Neural cell (in vitro differentiated cells): Measurements from ENCODE around the gene ASB12. TPM values are rescaled to one million over a fixed set of nuclear protein-coding genes. Genes with fewer than 3 reads are reported as not detected.

Experiments
- H2AFZ ChIP-seq: fragments of 200-600, 300-800 bp; sonication (generic), shearing (Covaris generic); 2 replicates; pipeline ENCODE4 v1.6.0; 2014; ENCODE audit warnings: low read depth, mild to moderate bottlenecking, antibody characterized with exemption, low read length, moderate library complexity
- H3F3A ChIP-seq: fragments of 200-600 bp; shearing (Covaris generic); 2 replicates; pipeline ENCODE4 v1.6.1; 2016; ENCODE audit warnings: mild to moderate bottlenecking, moderate library complexity, mixed read lengths, antibody characterized with exemption, low read length; ENCODE audit not compliant: insufficient read depth, poor library complexity, severe bottlenecking
- H3K27ac ChIP-seq: fragments of 200-600, 300-800 bp; sonication (generic), shearing (Covaris generic); 2 replicates; pipeline ENCODE4 v1.5.1; 2014; ENCODE audit warnings: mild to moderate bottlenecking, low read length, moderate library complexity
- H3K27me3 ChIP-seq: fragments of 300-800, 200-600 bp; sonication (generic), shearing (Covaris generic); 2 replicates; pipeline ENCODE4 v1.6.0; 2014; ENCODE audit warnings: mild to moderate bottlenecking, low read depth, low read length, moderate library complexity; ENCODE audit not compliant: insufficient read depth
- H3K36me3 ChIP-seq: fragments of 300-800, 200-600 bp; sonication (generic), shearing (Covaris generic); 2 replicates; pipeline ENCODE4 v1.5.1; 2014; ENCODE audit warnings: mild to moderate bottlenecking, antibody characterized with exemption, low read length, moderate library complexity; ENCODE audit not compliant: insufficient read depth
- H3K4me2 ChIP-seq: fragments of 300-800, 200-600 bp; sonication (generic), shearing (Covaris generic); 2 replicates; pipeline ENCODE4 v1.6.0; 2014; ENCODE audit warnings: mild to moderate bottlenecking, low read length
- H3K4me3 ChIP-seq: fragments of 300-800, 200-600 bp; sonication (generic), shearing (Covaris generic); 2 replicates; pipeline ENCODE4 v1.5.1; 2014; ENCODE audit warnings: mild to moderate bottlenecking, low read length, moderate library complexity
- H3K79me2 ChIP-seq: fragments of 200-600 bp; shearing (Covaris generic); replicated peaks from 2 replicates; pipeline ENCODE4 v1.6.0; 2014; ENCODE audit warnings: mild to moderate bottlenecking, low read length, moderate library complexity; ENCODE audit not compliant: insufficient read depth
- H3K9ac ChIP-seq: fragments of 300-800, 200-600 bp; sonication (generic), shearing (Covaris generic); 2 replicates; pipeline ENCODE4 v1.6.1; 2016; ENCODE audit warnings: mild to moderate bottlenecking, low read length, mixed read lengths
- H3K9me2 ChIP-seq: fragments of 200-600 bp; shearing (Covaris generic); 2 replicates; pipeline ENCODE4 v1.6.1; 2016; ENCODE audit warnings: mild to moderate bottlenecking, low read length, mixed read lengths; ENCODE audit not compliant: insufficient read depth
- H3K9me3 ChIP-seq: fragments of 200-600, 300-800 bp; sonication (generic), shearing (Covaris generic); 2 replicates; pipeline ENCODE4 v1.6.1; 2016; ENCODE audit warnings: mild to moderate bottlenecking, mixed run types, low read length, moderate library complexity, mixed read lengths
- H4K20me1 ChIP-seq: fragments of 200-600 bp; shearing (Covaris generic); 2 replicates; pipeline ENCODE4 v1.6.1; 2016; ENCODE audit warnings: mild to moderate bottlenecking, mixed run types; ENCODE audit not compliant: insufficient read depth
- EP300 ChIP-seq: fragments of 450-650 bp; conservative IDR thresholded peaks from 2 replicates; pipeline ENCODE4 v1.6.1; 2014; ENCODE audit warnings: antibody characterized with exemption, mild to moderate bottlenecking, moderate library complexity; ENCODE audit not compliant: poor library complexity, severe bottlenecking
- EZH2 ChIP-seq: fragments of 200-600, 300-800 bp; shearing (Covaris generic), sonication (generic); IDR thresholded peaks from 2 replicates; pipeline ENCODE4 v1.6.1; 2014; ENCODE audit warnings: antibody characterized with exemption, low read length, borderline replicate concordance, mild to moderate bottlenecking; ENCODE audit not compliant: insufficient read depth, poor library complexity, severe bottlenecking
- MXI1 ChIP-seq: fragments of 450-650 bp; conservative IDR thresholded peaks from 2 replicates; pipeline ENCODE4 v1.6.1; 2014; ENCODE audit warnings: antibody characterized with exemption, mild to moderate bottlenecking; ENCODE audit not compliant: poor library complexity, severe bottlenecking
- POLR2AphosphoS5 ChIP-seq: IDR thresholded peaks from 2 replicates; pipeline ENCODE4 v1.6.1; 2012
- RAD21 ChIP-seq: fragments of 450-650 bp; conservative IDR thresholded peaks from 2 replicates; pipeline ENCODE4 v1.6.1; 2014; ENCODE audit warnings: antibody characterized with exemption, mild to moderate bottlenecking, moderate library complexity
- SMC3 ChIP-seq: fragments of 450-650 bp; conservative IDR thresholded peaks from 2 replicates; pipeline ENCODE4 v1.6.1; 2014; ENCODE audit warnings: antibody characterized with exemption, mild to moderate bottlenecking, moderate library complexity; ENCODE audit not compliant: poor library complexity
- TAF1 ChIP-seq: IDR thresholded peaks from 2 replicates; pipeline ENCODE4 v1.6.1; 2012; ENCODE audit warnings: low read depth
- polyA plus RNA-seq: library from polyadenylated mRNA; depleted of rRNA; stranded (reverse); fragments of >200 nt; gene quantifications from 2 replicates; pipeline ENCODE4 v1.2.3, GENCODE V29; 2014
- TF ChIP-seq, protein P1 (sequence below): IDR thresholded peaks from 2 replicates; pipeline ENCODE4 v1.6.1; 2012; ENCODE audit warnings: borderline replicate concordance
- TF ChIP-seq, protein P2 (sequence below): fragments of 450-650 bp; IDR thresholded peaks from 2 replicates; pipeline ENCODE4 v1.5.1; 2014; ENCODE audit warnings: antibody characterized with exemption, mild to moderate bottlenecking, moderate library complexity; ENCODE audit not compliant: poor library complexity, severe bottlenecking

ASB12 gene
- polyA plus RNA-seq, 1 donor from 2014 or later, result 1.5 TPM

DNA sequence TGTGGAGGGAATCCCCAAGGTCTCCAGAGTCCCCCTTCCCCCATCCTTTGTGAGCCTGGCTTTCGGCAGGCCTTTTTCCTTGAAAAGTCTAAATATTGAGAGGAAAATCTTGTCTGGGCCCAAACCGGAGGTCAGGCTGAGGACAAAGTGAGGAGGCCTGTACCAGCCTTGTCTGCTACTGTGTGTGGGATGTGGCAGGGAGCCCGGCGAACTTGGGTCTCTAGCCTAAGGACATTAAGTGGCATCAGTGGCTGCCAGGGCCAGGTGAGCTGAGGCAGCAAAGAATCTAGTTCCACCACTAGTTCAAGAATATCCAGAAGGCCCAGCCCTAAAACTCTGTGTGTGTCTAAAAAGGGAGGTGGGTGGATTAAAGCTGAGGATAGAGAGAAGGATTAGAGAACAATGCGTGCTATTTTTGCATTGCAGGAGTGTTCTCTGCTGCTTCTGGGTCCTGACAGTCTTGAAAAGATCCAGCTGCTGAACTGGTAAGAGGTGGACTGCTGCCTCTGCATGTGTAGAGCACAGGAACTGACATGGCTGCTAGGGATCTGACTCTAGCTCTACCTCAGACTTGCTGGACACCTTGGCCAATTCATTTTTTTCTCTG lies 23.7 kb downstream of the ASB12 start:
- Histone ChIP-seq H2AFZ (no peak overlapping the region), H3K4me3 (peak overlapping the region; percentile 78), H4K20me1 (no peaks in the 10 kb centered on the region), H3F3A (no peaks in the 10 kb centered on the region), H3K9ac (peak overlapping the region; percentile 72), H3K9me2 (no peaks in the 10 kb centered on the region), H3K27ac (peak overlapping the region; percentile 72), H3K9me3 (no peaks in the 10 kb centered on the region), H3K27me3 (no peaks in the 10 kb centered on the region), H3K36me3 (no peaks in the 10 kb centered on the region), H3K79me2 (no peaks in the 10 kb centered on the region), H3K4me2 (no peak overlapping the region)
- TF ChIP-seq, protein P1, sequence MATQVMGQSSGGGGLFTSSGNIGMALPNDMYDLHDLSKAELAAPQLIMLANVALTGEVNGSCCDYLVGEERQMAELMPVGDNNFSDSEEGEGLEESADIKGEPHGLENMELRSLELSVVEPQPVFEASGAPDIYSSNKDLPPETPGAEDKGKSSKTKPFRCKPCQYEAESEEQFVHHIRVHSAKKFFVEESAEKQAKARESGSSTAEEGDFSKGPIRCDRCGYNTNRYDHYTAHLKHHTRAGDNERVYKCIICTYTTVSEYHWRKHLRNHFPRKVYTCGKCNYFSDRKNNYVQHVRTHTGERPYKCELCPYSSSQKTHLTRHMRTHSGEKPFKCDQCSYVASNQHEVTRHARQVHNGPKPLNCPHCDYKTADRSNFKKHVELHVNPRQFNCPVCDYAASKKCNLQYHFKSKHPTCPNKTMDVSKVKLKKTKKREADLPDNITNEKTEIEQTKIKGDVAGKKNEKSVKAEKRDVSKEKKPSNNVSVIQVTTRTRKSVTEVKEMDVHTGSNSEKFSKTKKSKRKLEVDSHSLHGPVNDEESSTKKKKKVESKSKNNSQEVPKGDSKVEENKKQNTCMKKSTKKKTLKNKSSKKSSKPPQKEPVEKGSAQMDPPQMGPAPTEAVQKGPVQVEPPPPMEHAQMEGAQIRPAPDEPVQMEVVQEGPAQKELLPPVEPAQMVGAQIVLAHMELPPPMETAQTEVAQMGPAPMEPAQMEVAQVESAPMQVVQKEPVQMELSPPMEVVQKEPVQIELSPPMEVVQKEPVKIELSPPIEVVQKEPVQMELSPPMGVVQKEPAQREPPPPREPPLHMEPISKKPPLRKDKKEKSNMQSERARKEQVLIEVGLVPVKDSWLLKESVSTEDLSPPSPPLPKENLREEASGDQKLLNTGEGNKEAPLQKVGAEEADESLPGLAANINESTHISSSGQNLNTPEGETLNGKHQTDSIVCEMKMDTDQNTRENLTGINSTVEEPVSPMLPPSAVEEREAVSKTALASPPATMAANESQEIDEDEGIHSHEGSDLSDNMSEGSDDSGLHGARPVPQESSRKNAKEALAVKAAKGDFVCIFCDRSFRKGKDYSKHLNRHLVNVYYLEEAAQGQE, result no peak
- TF ChIP-seq EZH2 (no peak), MXI1 (no peak), EP300 (no peak)

DNA sequence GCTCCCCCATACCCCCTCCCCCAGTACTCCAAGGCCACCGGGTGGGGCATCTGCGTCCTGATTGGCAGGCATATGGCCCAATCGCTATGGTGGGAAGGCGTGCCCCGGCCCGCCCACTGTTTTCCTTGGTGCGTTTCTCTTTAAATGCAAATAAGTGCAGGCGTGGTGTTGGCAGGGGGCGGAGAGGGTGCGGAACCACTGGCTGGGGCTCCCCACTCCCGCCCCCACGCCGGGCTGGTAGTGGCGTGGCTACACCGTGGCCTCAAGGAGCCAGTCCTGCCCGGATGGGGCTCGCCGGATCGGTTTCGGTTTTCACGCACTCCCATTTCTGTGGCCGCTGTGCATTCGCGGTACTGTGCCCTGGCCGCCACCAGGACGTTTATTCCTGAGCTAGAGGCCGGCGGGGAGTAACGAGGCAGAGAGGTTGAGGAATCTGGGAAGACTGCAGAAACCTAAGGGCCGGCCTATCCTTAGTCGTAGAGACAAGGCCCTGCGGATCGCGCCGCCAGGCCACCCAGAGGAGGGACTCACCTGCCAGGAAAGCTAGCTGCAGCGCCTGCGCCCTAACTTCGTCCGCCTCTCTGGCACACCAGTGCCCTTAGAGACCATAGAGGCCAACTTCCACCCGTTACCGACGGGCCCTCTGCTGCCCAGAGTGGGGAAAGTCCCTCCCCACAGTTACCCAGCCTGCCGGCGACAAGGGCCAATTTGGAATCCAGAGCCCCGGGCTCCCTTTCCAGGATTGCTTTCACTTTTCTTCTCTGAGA lies 24.5 kb downstream of the ASB12 start:
- no peaks in the 10 kb centered on the region for H3K27me3 ChIP-seq
- H3K9me3 ChIP-seq, result no peaks in the 10 kb centered on the region
- no peaks in the 10 kb centered on the region for H3K9me2 ChIP-seq
- peak overlapping the region; percentile 8 for H2AFZ ChIP-seq
- H3F3A ChIP-seq, result no peaks in the 10 kb centered on the region
- H3K4me2 ChIP-seq, result no peak overlapping the region
- peak overlapping the region; percentile 78 for H3K4me3 ChIP-seq
- H3K79me2 ChIP-seq, result no peaks in the 10 kb centered on the region
- no peaks in the 10 kb centered on the region for H3K36me3 ChIP-seq
- no peaks in the 10 kb centered on the region for H4K20me1 ChIP-seq
- TF ChIP-seq EP300 (peak; percentile 25), POLR2AphosphoS5 (no peak), MXI1 (peak; percentile 74), SMC3 (peak; percentile 17), RAD21 (no peak), EZH2 (no peak), TAF1 (peak; percentile 20)
- TF ChIP-seq, protein P1, result no peak
- TF ChIP-seq, protein P2, sequence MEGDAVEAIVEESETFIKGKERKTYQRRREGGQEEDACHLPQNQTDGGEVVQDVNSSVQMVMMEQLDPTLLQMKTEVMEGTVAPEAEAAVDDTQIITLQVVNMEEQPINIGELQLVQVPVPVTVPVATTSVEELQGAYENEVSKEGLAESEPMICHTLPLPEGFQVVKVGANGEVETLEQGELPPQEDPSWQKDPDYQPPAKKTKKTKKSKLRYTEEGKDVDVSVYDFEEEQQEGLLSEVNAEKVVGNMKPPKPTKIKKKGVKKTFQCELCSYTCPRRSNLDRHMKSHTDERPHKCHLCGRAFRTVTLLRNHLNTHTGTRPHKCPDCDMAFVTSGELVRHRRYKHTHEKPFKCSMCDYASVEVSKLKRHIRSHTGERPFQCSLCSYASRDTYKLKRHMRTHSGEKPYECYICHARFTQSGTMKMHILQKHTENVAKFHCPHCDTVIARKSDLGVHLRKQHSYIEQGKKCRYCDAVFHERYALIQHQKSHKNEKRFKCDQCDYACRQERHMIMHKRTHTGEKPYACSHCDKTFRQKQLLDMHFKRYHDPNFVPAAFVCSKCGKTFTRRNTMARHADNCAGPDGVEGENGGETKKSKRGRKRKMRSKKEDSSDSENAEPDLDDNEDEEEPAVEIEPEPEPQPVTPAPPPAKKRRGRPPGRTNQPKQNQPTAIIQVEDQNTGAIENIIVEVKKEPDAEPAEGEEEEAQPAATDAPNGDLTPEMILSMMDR, result peak; percentile 42
- H3K27ac ChIP-seq, result peak overlapping the region; percentile 72
- H3K9ac ChIP-seq, result peak overlapping the region; percentile 72
